NT2/D1 (cell line): Measurements from ENCODE around the gene CACNA1D.
A peak's percentile ranks its signal among the peaks of the same experiment; 100 is the strongest.

Experiments used
- DNase-seq: peaks from one replicate; pipeline ENCODE4 v3.0.0-alpha.2; 2011; ENCODE audit warnings: low read depth, low spot score
- H3K27me3 ChIP-seq: 2 replicates; pipeline ENCODE4 v1.6.0; 2011; ENCODE audit warnings: mild to moderate bottlenecking; ENCODE audit not compliant: insufficient read length, insufficient read depth
- H3K36me3 ChIP-seq: 2 replicates; pipeline ENCODE4 v1.6.1; 2011; ENCODE audit warnings: mild to moderate bottlenecking, low read length, mixed read lengths; ENCODE audit not compliant: insufficient read depth, insufficient read length
- H3K4me1 ChIP-seq: 2 replicates; pipeline ENCODE4 v1.5.1; 2011; ENCODE audit not compliant: insufficient read depth, insufficient read length
- H3K4me3 ChIP-seq: 2 replicates; pipeline ENCODE4 v1.5.1; 2011; ENCODE audit warnings: low read depth; ENCODE audit not compliant: insufficient read length
- H3K9ac ChIP-seq: 2 replicates; pipeline ENCODE4 v1.6.0; 2011; ENCODE audit warnings: low read depth; ENCODE audit not compliant: insufficient read length
- H3K9me3 ChIP-seq: 2 replicates; pipeline ENCODE4 v1.5.1; 2011; ENCODE audit warnings: mild to moderate bottlenecking, low read length; ENCODE audit not compliant: insufficient read depth
- SUZ12 ChIP-seq: IDR thresholded peaks from 2 replicates; pipeline ENCODE4 v1.6.1; 2011; ENCODE audit not compliant: insufficient read length, insufficient read depth; ENCODE audit errors: extremely low read depth
- YY1 ChIP-seq: IDR thresholded peaks from 2 replicates; pipeline ENCODE4 v1.6.1; 2011; ENCODE audit not compliant: insufficient read length, insufficient read depth
- ZNF274 ChIP-seq: IDR thresholded peaks from 2 replicates; pipeline ENCODE4 v1.6.1; 2011; ENCODE audit warnings: mild to moderate bottlenecking, low read depth, low read length

CACNA1D gene

DNA sequence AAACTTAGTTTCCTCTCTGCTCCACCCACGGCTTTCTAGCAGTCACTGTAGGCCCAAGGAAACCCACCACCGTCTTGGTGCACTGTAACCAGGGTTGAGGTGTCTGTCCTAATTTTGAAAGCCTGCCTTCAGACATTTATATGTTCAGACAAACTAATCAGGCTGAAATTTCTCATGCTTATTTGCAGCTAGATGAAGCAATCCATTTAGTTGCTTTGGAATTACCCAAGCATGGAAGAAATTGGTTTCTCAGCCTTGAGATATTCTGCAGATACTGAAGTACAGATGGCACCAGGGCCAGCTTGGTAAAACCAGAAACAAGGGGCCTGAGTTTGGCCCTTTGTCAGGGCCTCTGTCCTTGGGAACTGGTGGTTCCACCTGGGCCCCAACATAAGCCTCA lies 105.4 kb downstream of the CACNA1D start:
- no peaks in the 10 kb centered on the region for H3K36me3 ChIP-seq
- TF ChIP-seq YY1: no peak
- TF ChIP-seq SUZ12: no peak
- no peaks in the 10 kb centered on the region for H3K4me1 ChIP-seq
- no peak overlapping the region for H3K9ac ChIP-seq
- no peaks in the 10 kb centered on the region for H3K27me3 ChIP-seq
- no peaks in the 10 kb centered on the region for H3K9me3 ChIP-seq
- no peak overlapping the region for H3K4me3 ChIP-seq
- no peak for DNase-seq

DNA sequence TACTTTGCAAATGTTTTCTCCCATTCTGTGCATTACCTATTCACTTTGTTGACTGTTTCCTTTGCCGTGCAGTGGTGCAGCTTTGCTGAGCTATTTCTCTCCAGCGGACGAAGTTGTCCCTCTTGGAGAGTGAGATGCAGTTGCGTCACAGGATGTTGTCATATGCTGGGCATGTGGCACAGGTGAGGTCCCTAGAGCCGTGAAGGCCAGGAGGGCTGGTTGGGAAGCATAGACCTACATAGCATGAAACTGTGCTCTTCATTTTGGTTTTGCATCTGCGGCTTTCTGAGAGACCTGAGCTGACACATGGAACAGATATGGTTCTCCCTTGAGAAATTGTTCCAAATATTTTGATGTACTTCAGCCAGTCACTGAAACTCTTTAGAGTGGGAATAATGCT lies 108.5 kb downstream of the CACNA1D start:
- no peak for TF ChIP-seq YY1
- no peak for TF ChIP-seq ZNF274
- no peak for TF ChIP-seq SUZ12
- no peak for DNase-seq
- no peaks in the 10 kb centered on the region for H3K4me1 ChIP-seq
- no peaks in the 10 kb centered on the region for H3K27me3 ChIP-seq
- no peak overlapping the region for H3K9ac ChIP-seq
- no peak overlapping the region for H3K4me3 ChIP-seq
- H3K9me3 ChIP-seq: peaks cover 9% of the 10 kb centered on the region
- H3K36me3 ChIP-seq: no peaks in the 10 kb centered on the region

DNA sequence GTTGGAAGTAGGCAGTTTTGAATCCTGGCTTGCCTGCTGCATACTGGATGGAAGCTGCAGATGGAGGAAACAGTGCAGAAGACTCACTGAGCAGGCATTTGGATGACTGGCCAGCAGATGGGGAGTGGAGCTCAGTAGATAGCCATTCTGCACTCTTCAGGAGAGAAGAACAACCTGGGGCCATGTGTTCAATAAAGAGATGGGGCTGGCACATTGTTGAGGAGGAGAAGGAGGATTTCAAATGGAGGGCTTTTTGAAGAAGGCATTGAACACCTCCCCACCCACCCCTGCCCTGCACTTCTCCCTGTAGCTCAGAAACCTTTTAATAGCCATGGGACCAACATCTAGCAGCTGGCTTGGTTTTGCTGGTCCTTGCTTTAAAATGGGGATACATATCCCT lies 109.8 kb downstream of the CACNA1D start:
- no peak for TF ChIP-seq YY1
- no peak for TF ChIP-seq ZNF274
- TF ChIP-seq SUZ12: no peak
- Histone ChIP-seq H3K4me3 (no peak overlapping the region), H3K9me3 (peaks cover 9% of the 10 kb centered on the region), H3K9ac (no peak overlapping the region), H3K27me3 (no peaks in the 10 kb centered on the region), H3K36me3 (no peaks in the 10 kb centered on the region), H3K4me1 (no peaks in the 10 kb centered on the region)
- no peak for DNase-seq

DNA sequence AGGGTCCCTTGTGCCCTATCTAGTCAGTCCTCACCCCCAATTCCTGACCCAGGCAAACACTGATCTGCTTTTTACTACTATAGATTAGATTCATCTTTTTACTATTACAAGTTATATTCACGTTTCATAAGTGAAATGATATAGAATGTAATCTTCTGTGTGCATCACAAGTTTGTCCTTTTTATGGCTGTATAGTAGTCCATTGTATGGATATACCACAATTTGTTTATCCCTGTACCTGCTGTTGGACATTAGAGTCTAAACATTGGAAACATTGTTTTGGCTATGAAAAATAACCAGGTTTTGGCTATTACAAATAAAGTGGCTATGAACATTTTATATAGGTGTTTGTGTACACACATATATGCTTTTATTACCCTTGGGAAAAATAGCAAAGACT lies 112.4 kb downstream of the CACNA1D start:
- no peak for TF ChIP-seq SUZ12
- TF ChIP-seq YY1: no peak
- TF ChIP-seq ZNF274: no peak
- H3K27me3 ChIP-seq: no peaks in the 10 kb centered on the region
- H3K4me3 ChIP-seq: no peak overlapping the region
- no peaks in the 10 kb centered on the region for H3K36me3 ChIP-seq
- H3K9ac ChIP-seq: no peak overlapping the region
- peaks cover 9% of the 10 kb centered on the region for H3K9me3 ChIP-seq
- DNase-seq: no peak
- H3K4me1 ChIP-seq: no peaks in the 10 kb centered on the region

DNA sequence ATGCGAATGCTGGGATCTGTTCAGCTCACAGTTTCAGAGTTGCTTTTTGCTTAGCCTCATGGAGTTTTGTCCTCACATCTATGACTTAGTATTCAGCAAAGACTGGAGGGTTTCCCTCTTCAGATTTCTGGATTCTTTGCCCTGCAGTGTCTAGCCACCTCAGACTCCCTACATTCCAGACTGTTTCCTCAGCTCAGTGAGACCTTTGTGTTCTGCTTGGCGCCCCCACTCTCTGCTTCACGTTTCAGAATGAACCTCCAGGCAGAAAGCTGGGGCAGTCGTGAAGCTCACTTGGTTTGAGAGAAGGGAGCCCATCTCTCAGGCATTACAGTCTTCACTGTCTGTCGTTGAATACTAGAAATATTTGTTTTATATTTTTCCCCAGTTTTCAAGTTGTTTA lies 118.1 kb downstream of the CACNA1D start:
- TF ChIP-seq SUZ12 (no peak), YY1 (no peak), ZNF274 (no peak)
- Histone ChIP-seq H3K4me3 (no peak overlapping the region), H3K36me3 (no peaks in the 10 kb centered on the region), H3K9me3 (no peaks in the 10 kb centered on the region), H3K9ac (no peak overlapping the region), H3K27me3 (no peaks in the 10 kb centered on the region), H3K4me1 (peaks cover 13% of the 10 kb centered on the region)
- DNase-seq: peak; percentile 22

DNA sequence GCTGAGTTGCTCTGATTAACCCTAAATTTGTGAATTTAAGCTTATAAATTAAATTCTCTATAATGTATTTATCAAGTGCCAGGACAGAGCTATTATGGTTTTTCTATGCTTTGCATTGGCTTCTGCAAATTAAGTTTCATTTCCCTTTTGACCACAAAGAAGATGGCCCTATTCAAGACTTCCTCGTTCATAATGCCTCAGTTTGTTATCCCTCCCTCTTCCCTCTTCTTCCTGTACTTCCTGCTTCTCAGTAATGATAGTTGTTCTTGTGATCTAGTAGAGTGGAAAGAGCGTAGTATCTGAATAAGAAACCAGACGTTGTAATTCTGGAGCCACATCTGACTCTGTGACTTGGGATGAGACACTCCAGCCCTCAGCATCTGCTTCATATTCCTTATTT lies 118.7 kb downstream of the CACNA1D start:
- peaks cover 13% of the 10 kb centered on the region for H3K4me1 ChIP-seq
- no peak for DNase-seq
- no peaks in the 10 kb centered on the region for H3K36me3 ChIP-seq
- TF ChIP-seq SUZ12 (no peak), YY1 (no peak), ZNF274 (no peak)
- H3K27me3 ChIP-seq: no peaks in the 10 kb centered on the region
- H3K9me3 ChIP-seq: no peaks in the 10 kb centered on the region
- H3K9ac ChIP-seq: no peak overlapping the region
- no peak overlapping the region for H3K4me3 ChIP-seq

DNA sequence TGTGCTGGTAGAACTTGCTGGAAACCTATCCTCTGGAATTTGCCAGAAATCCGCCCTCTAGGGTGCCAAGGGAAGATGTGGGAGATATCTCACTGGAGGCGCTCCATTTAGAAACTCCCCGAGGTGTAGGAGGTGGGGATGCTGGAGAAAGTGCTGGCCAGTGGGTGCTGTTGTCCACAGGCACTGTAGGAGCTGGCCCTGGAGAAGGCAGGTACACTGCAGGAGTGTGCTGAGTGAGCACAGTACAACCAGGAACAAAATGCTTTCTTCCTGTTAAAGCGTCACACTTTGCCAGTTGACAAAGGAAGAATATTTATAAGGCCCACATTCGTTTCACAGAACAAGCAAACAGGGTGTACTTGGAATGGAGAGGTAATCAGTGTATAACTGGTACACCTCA lies 119.9 kb downstream of the CACNA1D start:
- Histone ChIP-seq H3K4me1 (peaks cover 13% of the 10 kb centered on the region), H3K9ac (no peak overlapping the region), H3K36me3 (no peaks in the 10 kb centered on the region), H3K4me3 (no peak overlapping the region), H3K27me3 (no peaks in the 10 kb centered on the region), H3K9me3 (no peaks in the 10 kb centered on the region)
- no peak for DNase-seq
- TF ChIP-seq ZNF274: no peak
- TF ChIP-seq YY1: no peak
- no peak for TF ChIP-seq SUZ12

DNA sequence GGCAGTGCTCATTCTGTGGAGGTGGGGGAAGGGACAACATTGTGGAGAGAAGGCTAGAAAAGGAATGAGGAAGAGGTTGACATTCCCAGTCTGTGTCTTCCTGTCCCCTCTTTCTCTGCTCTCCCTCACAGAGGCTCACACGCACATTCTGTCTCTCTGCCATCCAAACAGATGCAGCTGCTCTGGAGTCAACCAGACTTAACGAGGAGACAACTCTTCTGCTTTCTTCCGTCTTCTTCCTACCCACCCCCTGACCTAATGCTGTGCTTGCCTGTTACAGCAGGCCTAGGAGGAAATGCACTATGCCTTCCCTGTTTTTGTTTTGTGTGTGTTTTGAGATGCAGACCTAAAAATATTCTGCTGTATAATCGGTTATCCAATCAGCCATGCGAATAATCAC lies 121.9 kb downstream of the CACNA1D start:
- peaks cover 13% of the 10 kb centered on the region for H3K4me1 ChIP-seq
- no peak overlapping the region for H3K9ac ChIP-seq
- TF ChIP-seq YY1 (no peak), ZNF274 (no peak), SUZ12 (no peak)
- no peaks in the 10 kb centered on the region for H3K36me3 ChIP-seq
- no peak overlapping the region for H3K4me3 ChIP-seq
- H3K9me3 ChIP-seq: no peaks in the 10 kb centered on the region
- DNase-seq: no peak
- H3K27me3 ChIP-seq: no peaks in the 10 kb centered on the region
